ENCODE measurements around the gene HOXB13.

The HOXB13 gene

GRCh38 chr17:48747445-48748363 lies 19.2 kb upstream of the HOXB13 start:
- DNase-seq, result no peak

- no peak for DNase-seq
Measured at GRCh38 chr17:48746916-48747444, 18.4 kb upstream of the HOXB13 start.

GRCh38 chr17:48745381-48746275 lies 17.1 kb upstream of the HOXB13 start:
- DNase-seq, result no peak

GRCh38 chr17:48740537-48740936 lies 12.0 kb upstream of the HOXB13 start:
- no peak for DNase-seq

- DNase-seq, result no peak
Measured at GRCh38 chr17:48738803-48739526, 10.4 kb upstream of the HOXB13 start.

- DNase-seq, result no peak
Measured at GRCh38 chr17:48738424-48738802, 9.9 kb upstream of the HOXB13 start.

GRCh38 chr17:48737330-48738043 lies 8.9 kb upstream of the HOXB13 start:
- DNase-seq, result no peak

GRCh38 chr17:48735062-48735351 lies 6.5 kb upstream of the HOXB13 start:
- DNase-seq, result no peak

GRCh38 chr17:48734333-48735061 lies 5.9 kb upstream of the HOXB13 start:
- no peak for DNase-seq

- no peak for DNase-seq
Measured at GRCh38 chr17:48733632-48734328, 5.2 kb upstream of the HOXB13 start.

GRCh38 chr17:48732688-48733629 lies 4.4 kb upstream of the HOXB13 start:
- DNase-seq, result no peak

GRCh38 chr17:48731355-48731754 lies 2.8 kb upstream of the HOXB13 start:
- DNase-seq, result no peak

- DNase-seq, result no peak
Measured at GRCh38 chr17:48730240-48730550, 1.6 kb upstream of the HOXB13 start.

- DNase-seq, result no peak
Measured at GRCh38 chr17:48729335-48730239, 1.0 kb upstream of the HOXB13 start.

GRCh38 chr17:48727415-48728175 lies 955 bp downstream of the HOXB13 start:
- DNase-seq, result no peak

GRCh38 chr17:48726916-48727286 lies 1.6 kb downstream of the HOXB13 start:
- DNase-seq, result no peak

GRCh38 chr17:48726114-48726915 lies 2.2 kb downstream of the HOXB13 start:
- DNase-seq, result no peak
